Hair follicle dermal papilla cell (primary cell): Measurements from ENCODE around the gene TTC3. TPM values are rescaled to one million over a fixed set of nuclear protein-coding genes. Genes with fewer than 3 reads are reported as not detected.

Source experiments
- small RNA-seq: library from RNA; depleted of rRNA; stranded (forward); fragments of <200 nt; gene quantifications from one replicate; pipeline ENCODE3, GENCODE V24; 2012
- total RNA-seq: library from RNA; depleted of rRNA; stranded (reverse); fragments of >200 nt; gene quantifications from 2 replicates; pipeline ENCODE4 v1.2.3, GENCODE V29; 2012

TTC3 gene, protein sequence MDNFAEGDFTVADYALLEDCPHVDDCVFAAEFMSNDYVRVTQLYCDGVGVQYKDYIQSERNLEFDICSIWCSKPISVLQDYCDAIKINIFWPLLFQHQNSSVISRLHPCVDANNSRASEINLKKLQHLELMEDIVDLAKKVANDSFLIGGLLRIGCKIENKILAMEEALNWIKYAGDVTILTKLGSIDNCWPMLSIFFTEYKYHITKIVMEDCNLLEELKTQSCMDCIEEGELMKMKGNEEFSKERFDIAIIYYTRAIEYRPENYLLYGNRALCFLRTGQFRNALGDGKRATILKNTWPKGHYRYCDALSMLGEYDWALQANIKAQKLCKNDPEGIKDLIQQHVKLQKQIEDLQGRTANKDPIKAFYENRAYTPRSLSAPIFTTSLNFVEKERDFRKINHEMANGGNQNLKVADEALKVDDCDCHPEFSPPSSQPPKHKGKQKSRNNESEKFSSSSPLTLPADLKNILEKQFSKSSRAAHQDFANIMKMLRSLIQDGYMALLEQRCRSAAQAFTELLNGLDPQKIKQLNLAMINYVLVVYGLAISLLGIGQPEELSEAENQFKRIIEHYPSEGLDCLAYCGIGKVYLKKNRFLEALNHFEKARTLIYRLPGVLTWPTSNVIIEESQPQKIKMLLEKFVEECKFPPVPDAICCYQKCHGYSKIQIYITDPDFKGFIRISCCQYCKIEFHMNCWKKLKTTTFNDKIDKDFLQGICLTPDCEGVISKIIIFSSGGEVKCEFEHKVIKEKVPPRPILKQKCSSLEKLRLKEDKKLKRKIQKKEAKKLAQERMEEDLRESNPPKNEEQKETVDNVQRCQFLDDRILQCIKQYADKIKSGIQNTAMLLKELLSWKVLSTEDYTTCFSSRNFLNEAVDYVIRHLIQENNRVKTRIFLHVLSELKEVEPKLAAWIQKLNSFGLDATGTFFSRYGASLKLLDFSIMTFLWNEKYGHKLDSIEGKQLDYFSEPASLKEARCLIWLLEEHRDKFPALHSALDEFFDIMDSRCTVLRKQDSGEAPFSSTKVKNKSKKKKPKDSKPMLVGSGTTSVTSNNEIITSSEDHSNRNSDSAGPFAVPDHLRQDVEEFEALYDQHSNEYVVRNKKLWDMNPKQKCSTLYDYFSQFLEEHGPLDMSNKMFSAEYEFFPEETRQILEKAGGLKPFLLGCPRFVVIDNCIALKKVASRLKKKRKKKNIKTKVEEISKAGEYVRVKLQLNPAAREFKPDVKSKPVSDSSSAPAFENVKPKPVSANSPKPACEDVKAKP (N-terminal part only)
- 283 and 338 TPM in 2 replicates for total RNA-seq

DNA sequence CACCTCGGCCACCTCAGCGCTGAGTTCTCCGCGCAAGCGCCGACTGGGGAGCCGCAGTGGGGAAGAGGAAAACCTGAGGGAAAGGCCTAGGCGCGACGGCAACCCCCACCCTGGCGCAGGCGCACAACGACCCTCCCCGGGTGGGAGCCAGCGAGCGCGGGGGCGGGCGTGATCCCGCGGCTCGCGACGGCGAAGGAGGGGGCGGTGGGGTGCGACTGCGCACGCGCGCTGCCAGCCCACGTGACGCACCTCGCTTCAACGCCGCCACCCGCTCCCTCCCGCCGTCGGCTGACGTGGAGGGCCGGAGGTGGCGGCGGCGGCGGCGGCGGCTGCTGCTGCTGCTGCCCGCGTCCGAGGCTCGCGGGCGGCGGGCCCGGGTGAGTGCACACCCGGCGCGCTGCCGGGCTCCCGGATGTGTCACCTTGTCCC is at the start of gene TTC3, which contains the start of gene PIGP:
Gene TTC3 (plus strand): TSS at position 267 of the 429 bp plus-strand sequence. CDS start 14,004 bp downstream, outside the sequence.
Gene PIGP (minus strand): TSS at position 84 of the 429 bp plus-strand sequence. CDS start 556 bp downstream, outside the sequence.

Small RNA genes within 50 kb of the gene (small RNA-seq; reads per million reads assigned to genes)
- 0.33 reads per million for gene RN7SL678P
- gene RNU6-696P, result not detected

Other genes with a start within 250 kb of the TTC3 start
- gene HLCS, start 106.6 kb upstream of the TTC3 start, total RNA-seq, result 42.3 and 54.2 TPM in 2 replicates
- gene RIPPLY3, start 66.6 kb upstream of the TTC3 start, total RNA-seq, result 0.16 and 0.36 TPM in 2 replicates
- gene PIGP, start 183 bp upstream of the TTC3 start, total RNA-seq, result 4.4 and 7.0 TPM in 2 replicates
- gene VPS26C, start 194.1 kb downstream of the TTC3 start, total RNA-seq, result 106 and 116 TPM in 2 replicates